Endothelial cell of umbilical vein (primary cell): ENCODE measurements around the gene RASA2.

Experiments used
- CTCF ChIP-seq, 2 donors: IDR thresholded peaks; 1 replicate in 1 of 2; 2 replicates in 1 of 2; pipeline ENCODE4 v1.5.1; 2011; ENCODE audit warnings: low read length in 2 of 2, mild to moderate bottlenecking in 2 of 2, moderate library complexity in 2 of 2, control low read depth in 1 of 2, inconsistent platforms in 1 of 2, low read depth in 1 of 2; ENCODE audit not compliant: insufficient read depth in 1 of 2; ENCODE audit errors: extremely low read depth in 1 of 2
- POLR2A ChIP-seq: IDR thresholded peaks from 2 replicates; pipeline ENCODE4 v1.6.1; 2012; ENCODE audit warnings: low read depth, mild to moderate bottlenecking, control low read depth, low read length

- TF ChIP-seq CTCF (IDR thresholded peaks at IDR 0.05; ENCODE audit: extremely low read depth in 1 of 2, insufficient read depth in 1 of 2, low read depth in 1 of 2, low read length in 2 of 2) (no peak), POLR2A (no peak)
Measured at GRCh38 chr3:141476033-141476432, 10.8 kb upstream of the RASA2 start.
